Liver (tissue), 3 donors: ENCODE data around the gene DIP2C.

Experiments
- FOXA1 ChIP-seq: IDR thresholded peaks from 2 replicates; pipeline ENCODE4 v1.6.1; 2016; ENCODE audit warnings: antibody characterized with exemption
- JUND ChIP-seq, 2 donors: IDR thresholded peaks; 2 replicates each; pipeline ENCODE4 v1.6.1; 2016; ENCODE audit warnings: antibody characterized with exemption in 2 of 2
- RAD21 ChIP-seq, 2 donors: IDR thresholded peaks; 2 replicates each; pipeline ENCODE4 v1.6.1; 2016; ENCODE audit warnings: antibody characterized with exemption in 2 of 2, mild to moderate bottlenecking in 2 of 2
- TAF1 ChIP-seq: conservative IDR thresholded peaks from 2 replicates; pipeline ENCODE4 v1.6.1; 2016; ENCODE audit warnings: antibody characterized with exemption, mild to moderate bottlenecking
- YY1 ChIP-seq: IDR thresholded peaks from 2 replicates; pipeline ENCODE4 v1.6.1; 2016; ENCODE audit warnings: antibody characterized with exemption, mild to moderate bottlenecking
- TF ChIP-seq, protein P1 (sequence below): IDR thresholded peaks from 2 replicates; pipeline ENCODE4 v1.6.1; 2016; ENCODE audit warnings: antibody characterized with exemption, mild to moderate bottlenecking
- TF ChIP-seq, protein P2 (sequence below): IDR thresholded peaks from 2 replicates; pipeline ENCODE4 v1.6.1; 2016; ENCODE audit warnings: antibody characterized with exemption
- TF ChIP-seq, protein P3 (sequence below): fragments of 150-350 bp; IDR thresholded peaks from 2 replicates; pipeline ENCODE4 v1.5.1; 2017; ENCODE audit warnings: improper control_type of control experiment, low read depth, low read length; ENCODE audit not compliant: missing input control
- TF ChIP-seq, protein P4 (sequence below): IDR thresholded peaks from 2 replicates; pipeline ENCODE4 v1.6.1; 2016; ENCODE audit warnings: antibody characterized with exemption
- donor health status: healthy.
- donor health status: healthy.

DNA sequence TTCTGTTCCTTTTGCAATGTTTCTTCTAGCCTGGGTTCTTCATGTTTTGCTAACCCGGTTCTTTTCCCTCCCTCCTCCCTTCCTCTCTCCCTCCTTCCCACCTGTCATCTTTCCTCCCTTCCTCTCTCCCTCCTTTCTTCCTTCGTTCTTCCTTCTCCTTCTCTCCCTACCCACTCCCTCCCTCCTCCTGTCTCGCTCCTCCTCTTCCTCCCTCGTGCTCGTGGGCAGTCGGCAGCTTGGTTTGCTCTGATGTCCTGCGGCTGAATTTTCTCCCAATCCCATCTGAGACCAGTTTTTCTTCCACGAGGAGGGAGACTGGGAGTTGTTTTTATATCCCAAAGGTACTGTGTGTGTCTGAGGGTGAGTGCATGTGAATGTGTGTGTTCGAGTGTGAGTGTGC, 43.6 kb upstream of the DIP2C start:
- TF ChIP-seq, protein P1, sequence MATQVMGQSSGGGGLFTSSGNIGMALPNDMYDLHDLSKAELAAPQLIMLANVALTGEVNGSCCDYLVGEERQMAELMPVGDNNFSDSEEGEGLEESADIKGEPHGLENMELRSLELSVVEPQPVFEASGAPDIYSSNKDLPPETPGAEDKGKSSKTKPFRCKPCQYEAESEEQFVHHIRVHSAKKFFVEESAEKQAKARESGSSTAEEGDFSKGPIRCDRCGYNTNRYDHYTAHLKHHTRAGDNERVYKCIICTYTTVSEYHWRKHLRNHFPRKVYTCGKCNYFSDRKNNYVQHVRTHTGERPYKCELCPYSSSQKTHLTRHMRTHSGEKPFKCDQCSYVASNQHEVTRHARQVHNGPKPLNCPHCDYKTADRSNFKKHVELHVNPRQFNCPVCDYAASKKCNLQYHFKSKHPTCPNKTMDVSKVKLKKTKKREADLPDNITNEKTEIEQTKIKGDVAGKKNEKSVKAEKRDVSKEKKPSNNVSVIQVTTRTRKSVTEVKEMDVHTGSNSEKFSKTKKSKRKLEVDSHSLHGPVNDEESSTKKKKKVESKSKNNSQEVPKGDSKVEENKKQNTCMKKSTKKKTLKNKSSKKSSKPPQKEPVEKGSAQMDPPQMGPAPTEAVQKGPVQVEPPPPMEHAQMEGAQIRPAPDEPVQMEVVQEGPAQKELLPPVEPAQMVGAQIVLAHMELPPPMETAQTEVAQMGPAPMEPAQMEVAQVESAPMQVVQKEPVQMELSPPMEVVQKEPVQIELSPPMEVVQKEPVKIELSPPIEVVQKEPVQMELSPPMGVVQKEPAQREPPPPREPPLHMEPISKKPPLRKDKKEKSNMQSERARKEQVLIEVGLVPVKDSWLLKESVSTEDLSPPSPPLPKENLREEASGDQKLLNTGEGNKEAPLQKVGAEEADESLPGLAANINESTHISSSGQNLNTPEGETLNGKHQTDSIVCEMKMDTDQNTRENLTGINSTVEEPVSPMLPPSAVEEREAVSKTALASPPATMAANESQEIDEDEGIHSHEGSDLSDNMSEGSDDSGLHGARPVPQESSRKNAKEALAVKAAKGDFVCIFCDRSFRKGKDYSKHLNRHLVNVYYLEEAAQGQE, result no peak
- TF ChIP-seq, protein P2, sequence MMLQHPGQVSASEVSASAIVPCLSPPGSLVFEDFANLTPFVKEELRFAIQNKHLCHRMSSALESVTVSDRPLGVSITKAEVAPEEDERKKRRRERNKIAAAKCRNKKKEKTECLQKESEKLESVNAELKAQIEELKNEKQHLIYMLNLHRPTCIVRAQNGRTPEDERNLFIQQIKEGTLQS, result no peak
- TF ChIP-seq, protein P3, sequence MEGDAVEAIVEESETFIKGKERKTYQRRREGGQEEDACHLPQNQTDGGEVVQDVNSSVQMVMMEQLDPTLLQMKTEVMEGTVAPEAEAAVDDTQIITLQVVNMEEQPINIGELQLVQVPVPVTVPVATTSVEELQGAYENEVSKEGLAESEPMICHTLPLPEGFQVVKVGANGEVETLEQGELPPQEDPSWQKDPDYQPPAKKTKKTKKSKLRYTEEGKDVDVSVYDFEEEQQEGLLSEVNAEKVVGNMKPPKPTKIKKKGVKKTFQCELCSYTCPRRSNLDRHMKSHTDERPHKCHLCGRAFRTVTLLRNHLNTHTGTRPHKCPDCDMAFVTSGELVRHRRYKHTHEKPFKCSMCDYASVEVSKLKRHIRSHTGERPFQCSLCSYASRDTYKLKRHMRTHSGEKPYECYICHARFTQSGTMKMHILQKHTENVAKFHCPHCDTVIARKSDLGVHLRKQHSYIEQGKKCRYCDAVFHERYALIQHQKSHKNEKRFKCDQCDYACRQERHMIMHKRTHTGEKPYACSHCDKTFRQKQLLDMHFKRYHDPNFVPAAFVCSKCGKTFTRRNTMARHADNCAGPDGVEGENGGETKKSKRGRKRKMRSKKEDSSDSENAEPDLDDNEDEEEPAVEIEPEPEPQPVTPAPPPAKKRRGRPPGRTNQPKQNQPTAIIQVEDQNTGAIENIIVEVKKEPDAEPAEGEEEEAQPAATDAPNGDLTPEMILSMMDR, result no peak
- TF ChIP-seq RAD21 (IDR thresholded peaks at IDR 0.05) (no peak), JUND (IDR thresholded peaks at IDR 0.05) (no peak), YY1 (no peak), TAF1 (no peak), FOXA1 (no peak)
- TF ChIP-seq, protein P4, sequence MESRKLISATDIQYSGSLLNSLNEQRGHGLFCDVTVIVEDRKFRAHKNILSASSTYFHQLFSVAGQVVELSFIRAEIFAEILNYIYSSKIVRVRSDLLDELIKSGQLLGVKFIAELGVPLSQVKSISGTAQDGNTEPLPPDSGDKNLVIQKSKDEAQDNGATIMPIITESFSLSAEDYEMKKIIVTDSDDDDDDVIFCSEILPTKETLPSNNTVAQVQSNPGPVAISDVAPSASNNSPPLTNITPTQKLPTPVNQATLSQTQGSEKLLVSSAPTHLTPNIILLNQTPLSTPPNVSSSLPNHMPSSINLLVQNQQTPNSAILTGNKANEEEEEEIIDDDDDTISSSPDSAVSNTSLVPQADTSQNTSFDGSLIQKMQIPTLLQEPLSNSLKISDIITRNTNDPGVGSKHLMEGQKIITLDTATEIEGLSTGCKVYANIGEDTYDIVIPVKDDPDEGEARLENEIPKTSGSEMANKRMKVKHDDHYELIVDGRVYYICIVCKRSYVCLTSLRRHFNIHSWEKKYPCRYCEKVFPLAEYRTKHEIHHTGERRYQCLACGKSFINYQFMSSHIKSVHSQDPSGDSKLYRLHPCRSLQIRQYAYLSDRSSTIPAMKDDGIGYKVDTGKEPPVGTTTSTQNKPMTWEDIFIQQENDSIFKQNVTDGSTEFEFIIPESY, result no peak
